Measurements from ENCODE around the gene CMTM7.

The CMTM7 gene

DNA sequence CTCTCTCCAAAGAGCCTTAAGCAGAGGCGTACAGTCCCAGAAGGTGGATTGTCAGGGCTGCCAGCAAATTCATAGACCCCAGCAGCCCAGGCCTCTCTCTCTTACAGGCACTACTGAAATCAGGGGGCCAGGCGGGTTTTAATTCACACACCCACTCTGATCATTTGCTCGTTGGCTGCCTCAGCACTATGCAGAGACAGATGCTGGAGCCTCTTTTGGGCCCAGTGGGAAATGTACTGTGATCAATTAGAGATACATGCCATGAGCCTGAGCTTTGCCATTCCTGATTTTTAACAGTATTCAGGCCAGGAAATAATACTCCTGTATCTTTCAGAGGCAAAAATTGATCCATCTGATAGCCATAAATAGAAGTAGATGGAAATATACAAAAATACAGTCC lies 58.0 kb downstream of the CMTM7 start:
- DNase-seq (ENCODE audit: low read depth), result no peak
- TF ChIP-seq MYC (IDR thresholded peaks at IDR 0.05; ENCODE audit: low read depth, low read length), result no peak
- TF ChIP-seq POLR2A (IDR thresholded peaks at IDR 0.05; ENCODE audit: extremely low read depth, insufficient read length), result no peak
- TF ChIP-seq, protein P1, sequence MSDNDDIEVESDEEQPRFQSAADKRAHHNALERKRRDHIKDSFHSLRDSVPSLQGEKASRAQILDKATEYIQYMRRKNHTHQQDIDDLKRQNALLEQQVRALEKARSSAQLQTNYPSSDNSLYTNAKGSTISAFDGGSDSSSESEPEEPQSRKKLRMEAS (IDR thresholded peaks at IDR 0.05; ENCODE audit: low read depth, low read length), result no peak
- TF ChIP-seq, protein P2, sequence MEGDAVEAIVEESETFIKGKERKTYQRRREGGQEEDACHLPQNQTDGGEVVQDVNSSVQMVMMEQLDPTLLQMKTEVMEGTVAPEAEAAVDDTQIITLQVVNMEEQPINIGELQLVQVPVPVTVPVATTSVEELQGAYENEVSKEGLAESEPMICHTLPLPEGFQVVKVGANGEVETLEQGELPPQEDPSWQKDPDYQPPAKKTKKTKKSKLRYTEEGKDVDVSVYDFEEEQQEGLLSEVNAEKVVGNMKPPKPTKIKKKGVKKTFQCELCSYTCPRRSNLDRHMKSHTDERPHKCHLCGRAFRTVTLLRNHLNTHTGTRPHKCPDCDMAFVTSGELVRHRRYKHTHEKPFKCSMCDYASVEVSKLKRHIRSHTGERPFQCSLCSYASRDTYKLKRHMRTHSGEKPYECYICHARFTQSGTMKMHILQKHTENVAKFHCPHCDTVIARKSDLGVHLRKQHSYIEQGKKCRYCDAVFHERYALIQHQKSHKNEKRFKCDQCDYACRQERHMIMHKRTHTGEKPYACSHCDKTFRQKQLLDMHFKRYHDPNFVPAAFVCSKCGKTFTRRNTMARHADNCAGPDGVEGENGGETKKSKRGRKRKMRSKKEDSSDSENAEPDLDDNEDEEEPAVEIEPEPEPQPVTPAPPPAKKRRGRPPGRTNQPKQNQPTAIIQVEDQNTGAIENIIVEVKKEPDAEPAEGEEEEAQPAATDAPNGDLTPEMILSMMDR (IDR thresholded peaks at IDR 0.05; ENCODE audit: low read depth, low read length), result no peak
- H3K4me3 ChIP-seq (ENCODE audit: low read depth, low read length), result no peak overlapping the region

DNA sequence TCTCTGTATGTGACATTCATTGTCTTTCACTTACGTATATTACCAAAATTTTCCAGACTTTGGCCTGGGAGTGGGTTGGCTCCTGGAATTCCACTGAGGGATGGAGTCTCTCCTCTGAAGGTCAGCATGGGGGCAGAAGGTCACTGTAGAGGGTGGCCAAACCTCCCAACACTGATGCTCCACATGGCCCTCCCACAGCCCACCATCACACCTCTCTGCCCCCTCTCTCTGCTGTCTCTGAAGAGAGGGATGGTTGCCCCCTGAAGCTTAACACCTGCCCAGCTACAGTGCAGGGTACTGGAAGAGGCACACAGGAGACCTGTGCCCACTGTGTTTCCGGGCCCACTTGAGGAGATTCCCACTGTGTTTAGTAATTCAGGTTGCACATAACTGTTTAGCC lies 58.8 kb downstream of the CMTM7 start:
- TF ChIP-seq POLR2A (IDR thresholded peaks at IDR 0.05; ENCODE audit: extremely low read depth, insufficient read length) (no peak), MYC (IDR thresholded peaks at IDR 0.05; ENCODE audit: low read depth, low read length) (no peak)
- TF ChIP-seq, protein P1 (IDR thresholded peaks at IDR 0.05; ENCODE audit: low read depth, low read length), result no peak
- TF ChIP-seq, protein P2 (IDR thresholded peaks at IDR 0.05; ENCODE audit: low read depth, low read length), result no peak
- no peak for DNase-seq (ENCODE audit: low read depth)
- no peak overlapping the region for H3K4me3 ChIP-seq (ENCODE audit: low read depth, low read length)

DNA sequence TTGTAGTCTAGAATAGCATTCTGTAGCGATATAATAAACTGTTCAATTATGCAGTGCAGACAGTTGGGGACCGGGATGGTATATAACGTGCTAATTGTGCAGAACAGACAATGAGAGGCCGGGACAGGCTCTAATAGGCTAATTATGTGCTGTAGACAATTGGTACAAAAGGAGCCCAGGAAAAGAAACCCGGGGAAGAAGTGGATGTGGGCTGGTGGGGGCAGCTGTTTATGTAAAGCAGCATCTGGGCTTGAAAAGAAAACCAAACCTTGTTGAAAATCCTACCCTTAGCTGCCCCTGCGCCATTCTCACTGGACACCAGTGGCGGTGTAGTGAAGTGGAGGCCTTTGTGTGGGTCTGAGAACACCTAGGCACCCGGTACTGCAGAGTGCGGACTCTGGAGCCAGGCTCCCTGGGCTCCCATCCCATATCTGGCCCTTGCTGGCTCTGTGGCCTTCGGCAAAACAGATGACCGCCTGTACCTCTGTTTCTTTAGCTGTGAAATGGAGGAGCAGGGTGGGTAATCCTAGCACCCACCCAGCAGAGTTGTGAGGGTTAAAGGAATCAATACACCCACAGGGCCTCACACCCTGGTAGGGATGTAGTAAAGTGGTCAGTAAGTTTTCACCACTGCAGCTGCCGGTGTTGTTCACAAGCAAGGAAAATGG lies 59.5 kb downstream of the CMTM7 start:
- TF ChIP-seq, protein P1 (IDR thresholded peaks at IDR 0.05; ENCODE audit: low read depth, low read length), result no peak
- TF ChIP-seq, protein P2 (IDR thresholded peaks at IDR 0.05; ENCODE audit: low read depth, low read length), result no peak
- no peak for TF ChIP-seq MYC (IDR thresholded peaks at IDR 0.05; ENCODE audit: low read depth, low read length)
- no peak for TF ChIP-seq POLR2A (IDR thresholded peaks at IDR 0.05; ENCODE audit: extremely low read depth, insufficient read length)
- DNase-seq (ENCODE audit: low read depth), result no peak
- H3K4me3 ChIP-seq (ENCODE audit: low read depth, low read length), result no peak overlapping the region

DNA sequence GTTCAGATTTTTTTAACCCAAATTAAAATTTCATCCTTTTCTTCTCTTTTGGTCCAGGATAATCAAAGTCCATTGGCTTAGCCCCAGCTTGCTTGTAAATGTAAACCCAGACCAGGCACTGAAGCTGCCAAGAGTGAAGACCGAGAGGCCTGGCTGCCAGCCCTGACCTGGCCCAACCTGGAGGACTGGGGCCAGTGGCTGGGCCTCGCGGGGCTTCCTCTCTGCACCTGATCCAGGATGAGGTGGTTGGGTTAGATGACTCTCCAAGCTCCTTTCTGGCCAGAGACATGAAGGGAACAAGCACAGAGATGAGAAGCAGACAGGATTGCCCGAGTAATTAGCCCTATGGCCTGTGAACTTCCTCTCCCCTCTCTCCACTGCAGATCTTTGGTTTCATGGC lies 60.4 kb downstream of the CMTM7 start:
- H3K4me3 ChIP-seq (ENCODE audit: low read depth, low read length), result no peak overlapping the region
- TF ChIP-seq POLR2A (IDR thresholded peaks at IDR 0.05; ENCODE audit: extremely low read depth, insufficient read length) (no peak), MYC (IDR thresholded peaks at IDR 0.05; ENCODE audit: low read depth, low read length) (no peak)
- TF ChIP-seq, protein P2 (IDR thresholded peaks at IDR 0.05; ENCODE audit: low read depth, low read length), result no peak
- TF ChIP-seq, protein P1 (IDR thresholded peaks at IDR 0.05; ENCODE audit: low read depth, low read length), result no peak
- no peak for DNase-seq (ENCODE audit: low read depth)

DNA sequence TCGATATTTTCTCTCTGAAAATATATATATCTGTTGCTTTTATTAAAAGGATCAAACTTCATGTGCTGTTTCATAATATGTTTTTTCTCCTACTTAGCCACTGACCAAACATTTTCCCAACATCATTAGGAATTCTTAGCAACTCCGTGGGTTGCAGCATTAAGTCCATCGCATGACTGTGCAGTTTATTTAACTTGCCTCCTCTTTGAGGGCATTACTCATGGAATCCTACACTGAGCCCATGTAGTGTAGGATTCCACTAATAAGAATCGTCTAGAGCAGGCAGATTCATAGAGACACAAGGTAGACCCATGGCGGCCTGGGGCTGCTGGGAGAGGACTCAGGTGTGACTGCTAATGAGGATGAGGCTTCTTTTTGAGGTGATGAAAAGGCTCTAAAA lies 61.7 kb downstream of the CMTM7 start:
- TF ChIP-seq, protein P2 (IDR thresholded peaks at IDR 0.05; ENCODE audit: low read depth, low read length), result no peak
- TF ChIP-seq MYC (IDR thresholded peaks at IDR 0.05; ENCODE audit: low read depth, low read length) (no peak), POLR2A (IDR thresholded peaks at IDR 0.05; ENCODE audit: extremely low read depth, insufficient read length) (no peak)
- TF ChIP-seq, protein P1 (IDR thresholded peaks at IDR 0.05; ENCODE audit: low read depth, low read length), result no peak
- no peak overlapping the region for H3K4me3 ChIP-seq (ENCODE audit: low read depth, low read length)
- DNase-seq (ENCODE audit: low read depth), result no peak
